ENCODE measurements around the gene DDC. TPM values are rescaled to one million over a fixed set of nuclear protein-coding genes. Genes with fewer than 3 reads are reported as not detected.

DDC gene
- total RNA-seq, 1 donor from 2014 or later, result 3.0 TPM

GRCh38 chr7:50598460-50599343 lies 33.5 kb upstream of the DDC start:
- intact Hi-C loops (cut with DNase I), result no loop called here

GRCh38 chr7:50596484-50596883 lies 31.3 kb upstream of the DDC start:
- peaks cover 64% of the 10 kb centered on the region for H3K36me3 ChIP-seq

More at GRCh38 chr7:50598460-50599343, 33.5 kb upstream of the DDC start:
- Histone ChIP-seq H3K9me3 (no peaks in the 10 kb centered on the region), H3K4me3 (no peak overlapping the region), H3K4me1 (no peaks in the 10 kb centered on the region), H3K36me3 (peaks cover 51% of the 10 kb centered on the region), H3K27me3 (ENCODE audit: low read depth) (no peaks in the 10 kb centered on the region), H3K27ac (no peak overlapping the region)
- no peak for ATAC-seq
- no peak for TF ChIP-seq CTCF (IDR thresholded peaks at IDR 0.05)
- no peak for DNase-seq

GRCh38 chr7:50595491-50596102 lies 30.4 kb upstream of the DDC start:
- Histone ChIP-seq H3K36me3 (peaks cover 64% of the 10 kb centered on the region), H3K27ac (no peak overlapping the region), H3K4me1 (no peaks in the 10 kb centered on the region), H3K27me3 (ENCODE audit: low read depth) (no peaks in the 10 kb centered on the region), H3K9me3 (no peaks in the 10 kb centered on the region), H3K4me3 (no peak overlapping the region)
- intact Hi-C loops (cut with DNase I), result no loop called here
- DNase-seq (no peak), ATAC-seq (peak; percentile 45 to 72)
- TF ChIP-seq CTCF (IDR thresholded peaks at IDR 0.05), result peak; percentile 25

More at GRCh38 chr7:50596484-50596883, 31.3 kb upstream of the DDC start:
- Histone ChIP-seq H3K4me3 (no peak overlapping the region), H3K4me1 (no peaks in the 10 kb centered on the region), H3K27me3 (ENCODE audit: low read depth) (no peaks in the 10 kb centered on the region), H3K27ac (no peak overlapping the region), H3K9me3 (no peaks in the 10 kb centered on the region)
- intact Hi-C loops (cut with DNase I), result no loop called here
- no peak for TF ChIP-seq CTCF (IDR thresholded peaks at IDR 0.05)
- ATAC-seq (no peak), DNase-seq (no peak)

GRCh38 chr7:50594734-50595485 lies 29.7 kb upstream of the DDC start:
- Histone ChIP-seq H3K36me3 (peaks cover 63% of the 10 kb centered on the region), H3K9me3 (no peaks in the 10 kb centered on the region), H3K27ac (no peak overlapping the region), H3K4me1 (no peaks in the 10 kb centered on the region), H3K4me3 (no peak overlapping the region), H3K27me3 (ENCODE audit: low read depth) (no peaks in the 10 kb centered on the region)
- ATAC-seq (no peak), DNase-seq (no peak)
- intact Hi-C loops (cut with DNase I), result no loop called here
- TF ChIP-seq CTCF (IDR thresholded peaks at IDR 0.05), result no peak

GRCh38 chr7:50594136-50594535 lies 28.9 kb upstream of the DDC start:
- no peak for DNase-seq
- Histone ChIP-seq H3K27ac (no peak overlapping the region), H3K4me1 (no peaks in the 10 kb centered on the region), H3K36me3 (peaks cover 56% of the 10 kb centered on the region), H3K9me3 (no peaks in the 10 kb centered on the region), H3K27me3 (ENCODE audit: low read depth) (no peaks in the 10 kb centered on the region), H3K4me3 (no peak overlapping the region)
- intact Hi-C loops (cut with DNase I), result no loop called here
- TF ChIP-seq CTCF (IDR thresholded peaks at IDR 0.05), result no peak
- peak in 1 of 2 donors; percentile 14 for ATAC-seq

All from lower lobe of right lung (tissue), 2 donors.